NCI-H774 (cell line): ENCODE results near the gene IBA57.
"Not testable (repeated sequence)": the region's sequence is repeated elsewhere in the genome, so short reads cannot be mapped to it uniquely, and the experiment has no call there.

Source experiments
- DNase-seq: peaks from one replicate; lab custom pipeline; 2025; lab: John Stamatoyannopoulos, UW

Gene IBA57

GRCh38 chr1:228226956-228227791 is 61.6 kb downstream of the IBA57 start:
- DNase-seq, result no peak

- DNase-seq, result not testable (repeated sequence)
Observed at GRCh38 chr1:228228147-228228546, 62.5 kb downstream of the IBA57 start.

GRCh38 chr1:228228601-228229074 is 63.0 kb downstream of the IBA57 start:
- DNase-seq, result no peak

GRCh38 chr1:228231189-228231588 is 65.6 kb downstream of the IBA57 start:
- DNase-seq, result no peak
